ENCODE measurements around the gene EFNB2.

EFNB2 gene

DNA sequence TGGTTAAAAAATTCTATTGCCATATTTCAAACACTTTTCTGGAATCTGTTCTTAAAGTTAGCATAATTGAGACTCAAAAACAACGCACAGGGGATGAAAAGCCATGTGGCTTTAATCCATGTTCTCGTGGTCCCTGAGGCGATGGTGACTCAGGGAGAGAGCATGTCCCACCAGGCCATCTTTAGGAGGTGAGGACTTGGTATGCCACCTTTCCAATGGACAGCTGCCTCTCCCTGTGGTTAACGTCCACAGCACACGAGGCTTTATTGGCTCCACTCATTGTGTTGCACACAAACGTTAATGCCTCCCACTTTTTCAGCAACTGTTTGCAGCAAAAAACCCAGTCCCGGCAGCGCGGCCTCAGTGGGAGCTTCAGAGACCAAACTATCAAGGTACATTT, 51.4 kb downstream of the EFNB2 start:
- DNase-seq (ENCODE audit: low read depth): no peak

DNA sequence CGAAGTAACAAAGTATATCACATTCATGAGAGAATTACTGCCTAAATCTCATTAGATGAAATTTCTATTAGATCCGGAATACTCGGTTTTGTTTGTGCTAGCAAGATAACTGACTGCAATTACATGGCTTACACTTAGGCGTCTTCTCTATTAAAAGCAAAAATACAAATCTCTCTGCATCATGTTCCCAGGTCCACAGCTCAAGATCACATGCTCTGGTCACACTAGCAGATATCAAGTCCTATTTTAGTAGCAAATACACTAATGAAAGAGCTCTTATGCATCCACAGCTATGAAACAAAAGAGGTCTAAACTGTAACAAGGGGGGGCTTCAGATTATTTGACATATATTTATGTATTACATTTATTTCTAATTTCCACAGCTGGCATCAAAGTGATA, 53.5 kb downstream of the EFNB2 start:
- no peak for DNase-seq (ENCODE audit: low read depth)

DNA sequence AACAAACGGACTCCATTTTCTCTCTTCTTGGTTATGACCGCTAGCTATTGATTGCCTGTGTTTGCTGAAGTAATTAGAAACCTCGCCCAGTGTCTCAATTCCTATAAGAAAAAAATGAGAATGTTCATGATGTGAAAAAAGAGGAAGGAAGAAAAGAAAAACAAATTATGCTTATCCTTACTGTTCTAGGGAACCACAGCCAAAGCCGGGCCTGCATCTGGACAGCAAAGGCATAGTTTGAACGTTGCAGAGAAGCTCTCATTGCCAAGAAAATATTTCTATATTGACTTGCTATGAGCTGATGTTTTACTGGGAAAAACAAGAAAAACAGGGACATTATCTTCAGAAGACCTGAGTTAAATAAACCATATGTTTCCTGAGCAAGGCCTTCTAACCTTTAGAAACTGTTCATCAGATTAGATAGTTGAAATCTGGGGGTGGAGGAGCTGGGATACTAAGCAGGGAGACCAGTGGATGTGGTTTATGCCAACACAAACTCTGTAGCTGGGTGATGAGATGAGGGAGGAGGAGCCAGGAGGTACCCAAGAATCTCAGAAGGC, 55.0 kb downstream of the EFNB2 start:
- DNase-seq (ENCODE audit: low read depth): no peak

DNA sequence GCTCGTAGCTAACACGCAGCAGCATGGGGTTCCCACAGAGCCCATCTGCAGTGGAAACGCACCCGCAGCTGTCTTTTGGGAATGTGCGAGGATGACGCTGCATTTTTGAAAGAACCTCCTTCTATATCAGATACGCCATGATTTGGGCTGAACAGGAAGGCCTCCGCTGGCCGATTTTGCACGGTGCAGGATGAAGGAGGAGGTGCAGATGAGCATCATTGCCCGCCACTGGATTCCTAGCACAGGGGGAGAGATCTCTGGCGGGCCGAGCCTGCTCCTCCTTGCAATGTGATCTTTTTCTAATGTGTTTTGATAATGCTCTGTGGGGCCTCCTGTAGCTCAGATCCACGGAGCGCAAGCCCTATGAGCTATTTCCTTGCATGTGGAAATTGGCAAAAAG, 55.5 kb downstream of the EFNB2 start:
- DNase-seq (ENCODE audit: low read depth): no peak

DNA sequence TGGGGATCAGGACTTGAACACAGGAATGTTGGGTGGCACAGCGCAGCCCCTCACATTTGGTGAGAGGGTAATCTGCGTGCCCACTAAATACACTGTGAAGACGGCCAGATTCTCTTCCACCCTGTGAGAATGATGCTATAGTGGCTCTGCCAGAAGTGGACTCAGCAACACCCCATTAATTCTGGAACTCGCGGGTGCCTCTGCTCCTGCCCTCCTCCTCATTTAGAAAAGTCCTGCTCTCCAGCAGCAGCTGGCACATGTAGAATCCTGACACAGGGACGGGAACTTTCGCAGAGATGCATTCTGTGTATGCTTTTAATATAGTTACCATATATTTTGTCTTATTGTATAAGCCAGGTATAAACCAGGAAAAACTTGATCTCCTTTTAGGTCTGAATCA, 57.3 kb downstream of the EFNB2 start:
- DNase-seq (ENCODE audit: low read depth): no peak

DNA sequence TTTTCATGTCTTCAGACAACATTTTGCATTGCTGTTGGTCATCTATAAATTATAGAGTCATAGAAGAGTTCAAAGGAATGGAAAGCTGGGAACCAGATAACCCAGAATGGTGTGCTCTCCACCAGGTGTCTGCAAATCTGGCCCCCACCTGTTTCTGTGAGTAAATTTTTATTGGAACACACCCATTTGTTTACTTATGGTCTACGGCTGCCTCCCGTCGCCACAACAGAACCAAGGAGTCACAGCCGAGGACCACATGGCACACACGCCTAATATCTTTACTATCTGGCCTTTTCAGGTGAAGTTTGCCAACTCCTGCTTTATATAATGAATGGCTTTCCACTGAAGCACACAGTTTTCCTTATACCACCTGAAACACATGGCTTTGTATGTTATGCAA, 58.2 kb downstream of the EFNB2 start:
- DNase-seq (ENCODE audit: low read depth): no peak

DNA sequence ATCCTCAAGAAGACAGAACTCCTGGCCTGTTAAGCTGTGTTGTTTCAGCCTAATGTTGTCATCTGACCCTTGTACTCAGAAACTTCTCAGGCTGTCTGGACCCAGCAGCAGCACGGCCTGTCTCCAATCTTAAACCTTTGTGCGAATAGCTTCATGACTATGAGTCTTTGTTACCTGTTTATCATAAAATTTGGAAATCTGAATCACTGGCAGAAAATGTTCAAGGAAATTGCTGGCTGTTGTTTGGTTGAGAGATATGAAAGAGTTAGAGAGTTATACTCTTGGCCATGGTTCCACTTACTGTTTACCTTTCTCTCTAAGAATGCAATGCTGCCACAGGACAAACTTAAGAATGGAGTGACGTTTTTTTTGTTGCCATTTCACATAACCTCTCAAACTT, 59.6 kb downstream of the EFNB2 start:
- DNase-seq (ENCODE audit: low read depth): no peak

DNA sequence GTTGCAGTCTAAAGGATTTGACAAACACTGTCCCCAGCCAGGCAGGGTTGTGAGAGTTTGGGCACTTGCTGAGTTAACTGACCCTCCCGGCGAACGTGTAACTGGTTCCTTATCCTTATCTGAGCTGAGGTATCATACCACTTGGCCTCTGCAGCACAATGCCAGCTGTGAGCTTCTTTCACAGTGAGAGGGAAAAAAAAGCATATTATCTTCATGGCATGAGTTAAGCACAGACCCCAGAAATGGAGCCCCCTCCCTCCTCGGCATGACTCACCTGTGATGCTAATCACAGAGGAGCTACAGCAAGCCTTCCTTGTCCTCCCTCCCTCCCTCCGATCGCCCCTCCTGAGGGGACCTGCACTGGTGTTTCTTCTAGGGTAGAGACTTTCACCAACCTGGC, 60.5 kb downstream of the EFNB2 start:
- no peak for DNase-seq (ENCODE audit: low read depth)

DNA sequence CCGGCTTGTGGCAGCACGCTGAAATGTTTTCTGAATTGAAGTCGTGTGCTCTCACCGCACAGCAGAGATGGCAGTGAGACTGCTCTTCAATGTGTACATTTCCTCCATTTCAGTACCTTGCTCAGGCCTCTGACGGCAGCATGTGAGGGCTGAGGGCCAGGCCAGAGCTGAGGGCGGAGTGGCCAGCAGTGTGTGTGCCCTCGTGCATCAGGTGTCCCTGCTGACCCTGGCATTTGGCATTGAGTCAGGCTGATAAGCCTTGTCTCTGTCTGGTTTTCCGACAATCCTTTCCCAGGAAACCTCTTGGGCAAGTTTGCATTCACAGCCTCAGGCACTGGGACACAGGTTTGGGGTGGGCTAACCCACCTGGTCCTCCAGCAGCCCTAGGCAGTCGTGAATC, 62.3 kb downstream of the EFNB2 start:
- DNase-seq (ENCODE audit: low read depth): no peak

DNA sequence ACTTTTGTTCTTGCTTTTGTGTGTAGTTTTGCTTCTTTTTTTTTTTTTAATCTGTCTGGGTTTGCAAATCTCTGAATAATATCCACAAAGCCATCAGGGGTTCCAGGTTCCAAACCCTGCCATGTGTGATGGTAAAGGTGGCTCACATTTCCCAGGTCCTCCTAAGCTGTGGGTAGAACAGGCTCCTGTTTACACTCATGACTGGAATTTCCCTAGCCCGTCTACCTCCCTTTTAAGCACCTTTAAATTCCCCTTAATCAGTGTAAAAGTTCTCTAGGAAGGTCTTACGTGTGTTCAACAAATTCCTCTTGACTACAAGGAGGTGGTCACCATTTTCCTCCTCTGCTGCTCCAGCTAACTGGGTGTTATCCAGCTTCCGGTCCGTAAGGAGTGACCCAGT, 62.8 kb downstream of the EFNB2 start:
- no peak for DNase-seq (ENCODE audit: low read depth)

DNA sequence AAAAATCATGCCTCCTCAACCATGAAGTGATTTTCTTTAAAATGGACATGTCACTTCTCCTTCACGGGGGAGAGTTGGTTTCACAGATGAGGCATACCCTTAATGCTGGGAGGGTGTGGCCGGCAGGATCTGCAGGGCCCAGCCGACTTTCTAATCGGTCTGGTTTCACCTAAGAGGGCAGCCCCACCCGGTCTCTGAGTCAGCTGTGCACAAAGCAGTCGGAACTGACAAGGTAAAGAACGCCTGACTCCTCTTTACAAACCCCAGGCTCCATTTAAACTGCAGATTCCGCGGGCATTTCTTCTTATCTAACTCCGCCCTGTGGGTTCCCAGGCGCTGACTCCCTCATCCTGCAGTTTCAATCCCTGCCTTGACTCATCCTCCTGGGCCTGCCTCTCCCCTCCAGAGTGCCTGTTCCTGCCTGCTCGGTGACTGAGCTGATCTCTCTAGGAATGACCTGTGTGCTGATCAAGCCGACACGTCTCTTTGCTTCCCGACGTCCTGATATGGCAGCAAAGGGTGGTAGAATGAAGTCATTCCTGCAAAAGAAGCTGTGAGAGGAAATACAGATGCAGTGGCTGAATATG, 63.4 kb downstream of the EFNB2 start:
- DNase-seq (ENCODE audit: low read depth): no peak

DNA sequence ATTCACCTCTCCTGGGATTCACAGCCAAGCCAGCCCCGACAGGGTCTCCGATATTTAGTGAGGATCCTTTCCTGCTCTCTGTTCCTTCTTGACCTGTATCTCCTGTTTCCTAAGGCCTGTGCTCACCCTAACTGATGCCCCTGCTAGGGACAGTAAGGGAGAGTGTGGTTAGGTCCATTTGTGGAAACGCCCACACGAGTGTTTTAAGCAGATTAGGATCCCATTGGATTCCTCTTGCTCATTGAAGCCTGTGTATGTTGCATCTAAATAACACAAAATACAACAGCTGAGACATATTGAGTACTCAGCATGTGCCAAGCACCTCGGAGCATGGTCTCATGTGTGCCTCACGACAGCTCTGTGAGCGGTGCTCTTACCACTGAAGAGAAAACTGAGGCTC, 64.9 kb downstream of the EFNB2 start:
- no peak for DNase-seq (ENCODE audit: low read depth)

DNA sequence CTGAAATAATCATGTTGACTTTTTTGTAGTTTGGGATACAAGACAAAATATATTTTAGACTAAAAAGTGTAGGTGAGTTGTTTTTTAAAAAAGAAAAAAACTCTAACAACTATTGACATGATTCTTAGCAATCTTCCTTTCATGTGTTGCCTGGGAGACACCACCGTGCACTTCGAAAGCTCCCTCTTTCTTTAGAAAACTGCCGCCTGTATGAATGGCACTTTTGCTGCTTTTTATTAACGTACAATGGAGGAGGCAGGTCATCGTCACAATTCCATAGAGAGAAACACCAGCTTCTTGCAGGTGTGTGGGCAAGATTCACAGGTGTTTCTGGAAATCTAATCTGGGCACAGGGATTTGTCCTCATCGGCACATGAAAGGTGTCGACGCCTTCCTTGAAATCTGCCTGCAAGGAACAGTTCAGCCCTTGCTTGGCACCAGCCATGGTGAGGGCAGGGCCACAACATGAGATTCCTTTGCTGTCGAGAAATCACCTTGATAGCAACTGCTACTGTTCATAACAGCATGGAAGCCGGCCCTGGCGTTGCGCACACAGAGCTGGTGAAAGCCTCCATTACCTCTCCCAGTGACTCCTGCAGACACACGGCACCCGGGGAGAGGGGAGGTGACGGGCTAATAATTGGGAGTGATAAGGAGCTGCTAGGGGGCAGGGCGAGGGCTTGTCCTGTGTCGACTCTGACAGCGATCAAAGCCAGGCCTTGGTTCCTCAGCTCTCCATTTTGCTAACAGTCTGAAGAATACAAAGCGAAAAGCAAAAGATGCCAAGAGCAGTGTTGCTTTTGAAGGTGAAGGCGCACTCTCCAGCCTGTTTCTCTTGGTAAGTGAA, 66.5 kb downstream of the EFNB2 start:
- no peak for DNase-seq (ENCODE audit: low read depth)

DNA sequence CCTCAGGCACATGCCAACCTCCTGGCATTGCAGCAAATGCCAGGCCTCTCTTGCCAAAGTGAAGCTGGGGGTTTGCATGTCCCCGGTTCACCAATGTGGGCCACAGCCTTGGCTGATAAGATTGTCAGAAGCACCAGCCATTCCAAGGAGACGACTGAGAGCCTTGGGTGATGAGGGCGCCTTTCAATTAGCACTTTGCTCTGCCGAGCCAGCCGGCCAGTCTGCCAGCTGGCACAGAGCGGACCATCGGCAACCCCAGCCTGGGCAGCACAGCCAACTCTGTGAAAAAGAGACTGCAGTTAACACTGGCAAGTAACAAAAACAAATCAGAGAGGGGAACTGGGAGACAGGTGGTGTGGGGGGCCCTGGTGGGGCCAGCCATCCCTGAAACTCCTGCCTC, 67.3 kb downstream of the EFNB2 start:
- DNase-seq (ENCODE audit: low read depth): no peak

DNA sequence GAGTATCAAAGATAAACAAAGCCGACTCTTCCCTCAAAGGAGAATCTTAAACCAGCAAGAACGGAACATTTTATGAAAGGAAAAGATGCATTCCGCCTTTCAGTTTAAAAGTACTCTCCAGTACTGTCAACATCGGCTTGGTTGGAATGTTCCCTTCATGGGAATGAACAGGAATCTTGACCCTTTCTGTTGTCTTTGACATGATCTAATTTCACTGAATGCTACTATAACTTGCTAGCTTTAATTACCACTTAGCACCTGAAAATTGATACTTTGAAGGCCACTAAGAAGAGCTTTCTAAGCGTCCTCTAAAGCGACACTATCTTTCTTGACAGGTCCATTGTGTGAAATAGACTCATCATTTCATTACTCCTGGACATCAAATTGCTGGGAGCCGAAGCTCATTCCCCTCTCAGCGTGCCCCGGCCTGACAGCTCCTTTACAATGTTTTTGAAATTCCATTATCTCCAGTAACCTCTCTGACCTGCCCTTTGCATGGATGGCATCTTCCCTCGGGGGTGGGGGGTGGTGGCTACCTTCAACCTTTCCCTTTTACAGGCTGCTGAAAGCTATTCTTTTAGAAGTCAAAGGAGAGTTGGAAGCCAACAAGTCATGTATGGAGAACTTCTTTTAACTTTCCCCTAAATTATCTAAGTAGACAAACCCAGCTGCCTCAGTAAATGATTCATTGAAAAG, 67.9 kb downstream of the EFNB2 start:
- DNase-seq (ENCODE audit: low read depth): no peak

DNA sequence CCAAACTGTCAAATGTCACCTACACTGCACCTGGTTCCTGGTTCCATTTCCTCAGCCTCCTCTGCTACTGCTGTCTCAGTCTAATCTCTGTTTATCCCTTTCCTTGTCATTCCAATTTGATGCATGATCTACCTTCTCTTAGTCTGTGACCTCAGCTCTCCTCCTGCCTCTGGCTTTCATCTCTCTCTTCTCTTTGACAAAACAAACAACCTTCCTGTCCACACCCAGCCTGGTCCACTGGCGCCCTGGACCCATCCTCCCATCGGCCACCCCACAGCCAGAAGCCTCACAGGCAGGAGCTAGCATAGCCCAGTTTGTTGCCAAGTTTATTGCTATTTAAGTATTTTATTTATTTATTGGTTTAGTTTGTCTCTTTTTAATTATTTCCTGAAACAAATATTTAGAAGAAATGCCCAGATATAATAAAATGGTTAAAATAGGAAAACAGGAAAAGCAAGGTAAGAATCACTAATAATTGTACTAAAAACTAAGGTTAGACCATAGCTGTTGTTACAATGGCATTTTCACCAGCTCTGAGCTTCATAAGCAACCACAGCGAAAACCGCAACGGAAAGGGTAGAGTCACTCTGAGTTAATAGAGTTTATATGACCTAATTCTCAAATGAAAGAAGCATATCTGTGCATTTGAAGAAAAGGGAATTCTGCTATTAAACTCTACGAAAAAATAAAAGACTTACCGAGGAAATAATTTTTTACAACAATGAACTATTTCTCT, 68.6 kb downstream of the EFNB2 start:
- no peak for DNase-seq (ENCODE audit: low read depth)

DNA sequence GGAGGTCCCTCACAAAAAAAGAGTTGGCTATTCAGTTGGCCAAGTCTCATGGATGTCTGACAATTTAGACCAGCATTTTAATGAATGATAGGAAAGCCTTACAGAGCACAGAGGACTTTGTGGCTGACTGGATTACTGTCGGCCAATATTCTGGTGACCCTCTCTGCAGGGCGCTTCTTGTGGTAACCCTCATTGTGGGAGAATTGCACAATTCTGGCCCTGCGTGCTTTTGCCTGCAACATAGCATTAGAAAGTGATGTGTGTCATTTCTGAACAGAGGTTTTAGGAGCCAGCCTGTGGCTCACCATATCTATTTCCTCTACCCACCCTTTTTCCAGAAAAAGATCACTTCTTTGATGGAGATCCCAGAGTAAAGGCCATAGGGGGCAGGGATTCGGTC, 71.4 kb downstream of the EFNB2 start:
- no peak for DNase-seq (ENCODE audit: low read depth)

DNA sequence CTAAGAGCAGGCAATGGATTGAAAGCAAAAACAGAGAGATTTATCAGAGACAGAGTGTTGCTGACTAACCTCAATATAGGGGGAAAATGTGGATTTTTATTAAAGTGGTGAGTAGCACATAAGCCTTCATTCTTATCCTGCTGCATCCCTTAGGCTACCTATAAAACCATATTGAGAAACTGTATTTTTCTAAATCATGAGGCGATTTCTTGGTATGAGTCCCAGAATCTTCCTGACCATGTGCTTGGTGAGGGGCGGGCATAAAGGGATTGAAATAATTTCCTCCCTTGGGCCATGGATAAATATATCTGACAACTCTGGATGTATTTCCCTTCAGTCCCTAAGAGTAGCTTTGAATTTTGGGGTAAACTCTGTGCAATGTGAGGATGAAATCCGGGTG, 72.8 kb downstream of the EFNB2 start:
- DNase-seq (ENCODE audit: low read depth): no peak

DNA sequence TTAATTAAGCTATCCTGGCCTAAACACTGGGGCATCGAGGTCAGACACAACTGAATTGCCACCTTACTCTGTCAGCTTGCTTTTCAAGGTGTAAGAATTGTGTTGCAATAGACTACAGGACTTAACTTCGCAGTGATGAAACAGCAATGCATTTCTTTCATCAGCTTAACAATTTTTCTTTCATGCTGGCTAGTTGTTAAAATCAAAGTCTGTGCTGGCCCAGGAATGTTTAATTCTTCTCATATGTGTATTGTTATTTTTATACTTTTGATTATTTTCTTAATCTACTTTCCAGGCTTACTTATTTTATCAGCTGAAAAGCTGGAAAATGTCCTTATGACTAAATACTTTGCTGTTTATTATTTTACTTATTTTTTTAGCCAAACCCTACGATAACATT, 79.7 kb downstream of the EFNB2 start:
- no peak for DNase-seq (ENCODE audit: low read depth)

DNA sequence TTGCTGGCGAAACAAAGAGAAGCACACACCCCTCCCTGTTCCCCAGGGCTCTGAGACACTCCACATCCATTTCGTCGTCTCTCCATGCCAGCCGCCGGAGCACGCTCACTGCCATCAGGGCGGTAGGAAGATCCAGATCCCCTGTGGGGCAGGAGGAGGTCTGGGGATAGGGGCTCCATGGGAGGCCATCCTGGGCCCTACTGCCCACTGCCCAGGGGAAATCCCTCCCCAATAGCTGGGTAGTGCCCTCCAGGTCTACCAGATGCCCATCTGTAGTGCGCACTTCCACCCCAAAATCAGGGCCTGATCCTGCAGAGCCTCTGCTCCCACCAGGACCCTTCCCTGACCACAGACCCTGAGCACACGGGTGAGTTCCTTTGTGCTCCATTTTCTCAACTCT, 80.3 kb downstream of the EFNB2 start:
- DNase-seq (ENCODE audit: low read depth): no peak

DNA sequence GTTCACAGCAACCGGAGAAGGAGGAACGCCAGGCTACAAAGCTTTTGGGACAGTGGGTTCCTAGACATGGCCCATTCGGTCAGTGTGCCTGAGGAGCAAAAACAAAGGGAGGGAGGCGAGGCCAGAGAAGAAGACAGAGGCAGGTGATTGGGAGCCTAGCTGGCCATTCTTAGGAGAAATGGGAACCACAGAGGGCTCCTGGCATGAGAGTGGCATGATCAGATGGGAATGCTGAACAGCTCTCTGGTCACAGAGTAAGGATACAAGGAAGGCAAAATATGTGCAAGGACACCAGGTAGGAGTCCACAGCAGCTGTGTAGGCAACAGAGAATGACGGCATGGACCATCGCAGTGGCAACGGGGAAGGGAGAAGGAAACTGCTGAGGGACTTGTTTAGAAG, 82.4 kb downstream of the EFNB2 start:
- no peak for DNase-seq (ENCODE audit: low read depth)

DNA sequence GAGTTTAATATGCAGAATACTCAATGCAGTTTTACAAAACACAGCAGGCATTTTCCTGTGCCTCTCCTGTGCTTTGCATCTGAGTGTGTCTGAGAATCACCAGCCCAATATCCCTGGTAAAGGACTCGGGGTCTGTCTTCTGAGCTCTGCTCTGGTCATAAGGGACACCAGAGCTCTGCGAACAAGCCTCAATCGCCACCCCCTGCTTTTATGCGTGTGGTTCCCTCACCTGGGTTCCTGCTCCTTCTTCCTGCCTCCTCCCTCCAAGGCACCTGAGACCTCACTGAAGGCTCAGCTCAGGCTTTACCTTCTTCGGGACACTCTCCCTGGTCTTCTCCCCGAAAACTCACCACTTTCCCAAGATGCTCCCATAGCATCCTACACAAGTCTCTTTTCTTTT, 84.5 kb downstream of the EFNB2 start:
- DNase-seq (ENCODE audit: low read depth): no peak

Measured in T follicular helper cell (primary cell).